OCI-LY3 (cell line): Measurements from ENCODE around the gene MAGI1.

Experiments
- H2AFZ ChIP-seq: fragments of 200-600, 300-600 bp; shearing (Covaris generic); 2 replicates; pipeline ENCODE4 v1.6.0; 2014; ENCODE audit warnings: antibody characterized with exemption, low read depth, low read length
- H3K27ac ChIP-seq: fragments of 200-600, 300-600 bp; sonication (generic); 2 replicates; pipeline ENCODE4 v1.5.1; 2014; ENCODE audit warnings: mild to moderate bottlenecking, low read length, moderate library complexity, mixed read lengths
- H3K27me3 ChIP-seq: fragments of 200-600, 300-600 bp; sonication (generic); 2 replicates; pipeline ENCODE4 v1.6.1; 2014; ENCODE audit warnings: low read depth, low read length, mixed read lengths
- H3K36me3 ChIP-seq: fragments of 200-600, 300-600 bp; sonication (generic); replicated peaks from 2 replicates; pipeline ENCODE3; 2014; ENCODE audit warnings: low read depth, low read length, mixed read lengths
- H3K4me1 ChIP-seq: fragments of 300-600, 200-600 bp; sonication (generic); 2 replicates; pipeline ENCODE4 v1.6.1; 2014; ENCODE audit warnings: low read length, mixed read lengths
- H3K4me2 ChIP-seq: fragments of 200-600, 300-600 bp; sonication (generic); 2 replicates; pipeline ENCODE4 v1.6.1; 2014; ENCODE audit warnings: low read length, mixed read lengths
- H3K4me3 ChIP-seq: fragments of 300-600, 200-600 bp; sonication (generic); 2 replicates; pipeline ENCODE4 v1.5.1; 2014; ENCODE audit warnings: antibody characterized with exemption, mild to moderate bottlenecking, low read length, moderate library complexity
- H3K79me2 ChIP-seq: fragments of 300-600, 200-600 bp; shearing (Covaris generic); 2 replicates; pipeline ENCODE4 v1.6.1; 2014; ENCODE audit warnings: mild to moderate bottlenecking, low read length, mixed read lengths
- H3K9ac ChIP-seq: fragments of 300-600, 200-600 bp; shearing (Covaris generic); 2 replicates; pipeline ENCODE4 v1.6.0; 2014; ENCODE audit warnings: mild to moderate bottlenecking, low read length, moderate library complexity
- H3K9me3 ChIP-seq: fragments of 200-600, 300-600 bp; shearing (Covaris generic); 2 replicates; pipeline ENCODE4 v1.6.1; 2014; ENCODE audit warnings: low read length, mixed read lengths; ENCODE audit not compliant: insufficient read depth
- H4K20me1 ChIP-seq: fragments of 200-600, 300-600 bp; sonication (generic); 2 replicates; pipeline ENCODE4 v1.6.1; 2016; ENCODE audit warnings: low read length, mixed read lengths; ENCODE audit not compliant: insufficient read depth
- CTCF ChIP-seq: fragments of 200-600, 300-600 bp; sonication (generic); IDR thresholded peaks from 2 replicates; pipeline ENCODE4 v1.5.1; 2014; ENCODE audit warnings: antibody characterized with exemption, low read length, low read depth
- EZH2phosphoT487 ChIP-seq: fragments of 200-600 bp; shearing (Covaris generic); IDR thresholded peaks from 2 replicates; pipeline ENCODE4 v1.6.1; 2018; ENCODE audit warnings: antibody characterized with exemption, mixed run types, low read depth

MAGI1 gene

DNA sequence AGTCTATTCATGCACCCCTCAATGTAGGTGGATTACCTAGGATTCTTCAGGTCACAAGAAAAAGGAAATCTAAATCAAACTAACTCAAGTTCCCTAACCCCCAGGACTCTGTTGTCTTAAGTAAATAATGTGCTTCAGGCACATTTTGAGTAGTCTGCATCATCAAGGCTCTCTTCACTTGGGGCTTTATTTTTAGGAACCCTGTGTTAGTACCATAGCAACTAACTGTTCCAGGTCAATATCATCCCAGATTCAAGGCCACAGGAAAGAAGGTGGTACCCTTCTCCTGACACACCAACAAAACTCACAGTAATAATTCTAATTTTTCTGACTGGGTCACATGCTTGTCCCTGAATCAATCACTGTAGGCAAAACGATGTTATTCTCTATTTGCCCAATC is 218.1 kb downstream of the MAGI1 start:
- Histone ChIP-seq H3K4me2 (no peak overlapping the region), H3K9me3 (no peaks in the 10 kb centered on the region), H3K36me3 (no peaks in the 10 kb centered on the region), H3K9ac (no peak overlapping the region), H3K79me2 (no peaks in the 10 kb centered on the region), H3K27ac (no peak overlapping the region), H2AFZ (no peak overlapping the region), H3K4me1 (no peaks in the 10 kb centered on the region), H3K4me3 (no peak overlapping the region), H3K27me3 (no peaks in the 10 kb centered on the region), H4K20me1 (no peaks in the 10 kb centered on the region)
- TF ChIP-seq CTCF, result no peak
- no peak for TF ChIP-seq EZH2phosphoT487

- Histone ChIP-seq H3K27me3 (0 out of 2 replicates have a peak, but pooled peaks cover 4% of the 10 kb centered on the region), H3K4me2 (no peak overlapping the region), H3K4me3 (no peak overlapping the region), H3K27ac (no peak overlapping the region), H2AFZ (no peak overlapping the region), H3K36me3 (no peaks in the 10 kb centered on the region), H3K9me3 (no peaks in the 10 kb centered on the region), H3K79me2 (no peaks in the 10 kb centered on the region), H3K9ac (no peak overlapping the region), H4K20me1 (no peaks in the 10 kb centered on the region), H3K4me1 (no peaks in the 10 kb centered on the region)
- TF ChIP-seq CTCF (no peak), EZH2phosphoT487 (no peak)
Observed at GRCh38 chr3:65819896-65820295, 218.8 kb downstream of the MAGI1 start.

DNA sequence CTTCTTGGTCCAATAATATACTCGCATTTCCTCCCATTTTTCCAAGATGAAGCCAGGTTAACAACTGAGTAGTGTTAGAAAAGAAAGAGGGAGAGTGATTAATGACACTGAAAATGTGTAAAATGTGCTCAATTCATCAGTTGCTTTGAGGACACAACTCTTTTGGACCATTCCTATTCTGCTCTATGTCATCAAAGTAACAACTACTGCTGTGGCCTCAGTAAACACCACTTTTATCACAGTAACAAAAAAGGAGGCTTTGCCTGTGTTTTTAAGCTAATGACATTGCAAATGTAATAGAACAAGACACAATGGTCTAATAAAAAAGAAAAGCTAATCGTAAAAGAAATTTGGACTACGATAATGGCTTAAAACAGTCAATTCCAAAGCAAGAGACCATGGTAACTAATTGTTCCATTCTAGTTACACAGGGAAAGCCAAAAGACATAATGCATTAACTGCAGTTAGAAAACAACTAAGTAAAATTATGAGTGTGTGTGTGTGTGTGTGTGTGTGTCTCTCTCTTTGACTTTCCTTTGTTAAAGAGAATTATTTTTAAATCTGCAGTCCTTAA is 221.1 kb downstream of the MAGI1 start:
- Histone ChIP-seq H3K79me2 (no peaks in the 10 kb centered on the region), H3K9ac (no peak overlapping the region), H3K27ac (no peak overlapping the region), H3K4me2 (no peak overlapping the region), H3K4me3 (no peak overlapping the region), H3K36me3 (no peaks in the 10 kb centered on the region), H3K27me3 (0 out of 2 replicates have a peak, but pooled peaks cover 8% of the 10 kb centered on the region), H4K20me1 (no peaks in the 10 kb centered on the region), H3K9me3 (no peaks in the 10 kb centered on the region), H3K4me1 (no peaks in the 10 kb centered on the region), H2AFZ (no peak overlapping the region)
- no peak for TF ChIP-seq CTCF

DNA sequence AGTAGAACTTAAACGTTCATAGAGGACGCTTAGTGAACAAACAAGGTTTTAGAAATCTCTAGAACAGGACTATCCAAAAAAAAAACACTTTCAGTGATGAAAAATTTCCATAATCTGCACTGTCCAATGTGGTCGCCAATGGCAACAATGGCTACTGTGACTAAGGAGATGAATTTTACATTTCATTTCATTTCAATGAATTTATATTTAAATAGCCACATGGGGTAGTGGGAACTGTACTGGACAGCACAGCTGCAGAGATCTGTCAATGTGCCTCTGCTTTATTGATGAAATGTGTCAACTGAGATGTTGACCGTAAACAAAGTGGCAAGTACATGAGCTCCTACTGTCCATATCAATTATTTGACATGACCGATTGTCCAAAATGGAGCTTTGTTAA is 222.5 kb downstream of the MAGI1 start:
- H3K79me2 ChIP-seq, result no peaks in the 10 kb centered on the region
- no peak overlapping the region for H3K9ac ChIP-seq
- TF ChIP-seq EZH2phosphoT487, result no peak
- no peak for TF ChIP-seq CTCF
- no peaks in the 10 kb centered on the region for H3K4me1 ChIP-seq
- H3K4me3 ChIP-seq, result no peak overlapping the region
- no peak overlapping the region for H3K4me2 ChIP-seq
- no peaks in the 10 kb centered on the region for H3K9me3 ChIP-seq
- no peaks in the 10 kb centered on the region for H3K36me3 ChIP-seq
- H4K20me1 ChIP-seq, result no peaks in the 10 kb centered on the region
- 0 out of 2 replicates have a peak, but pooled peaks cover 8% of the 10 kb centered on the region for H3K27me3 ChIP-seq
- H3K27ac ChIP-seq, result no peak overlapping the region
- H2AFZ ChIP-seq, result no peak overlapping the region
